ENCODE measurements around the gene AJM1.

The AJM1 gene

DNA sequence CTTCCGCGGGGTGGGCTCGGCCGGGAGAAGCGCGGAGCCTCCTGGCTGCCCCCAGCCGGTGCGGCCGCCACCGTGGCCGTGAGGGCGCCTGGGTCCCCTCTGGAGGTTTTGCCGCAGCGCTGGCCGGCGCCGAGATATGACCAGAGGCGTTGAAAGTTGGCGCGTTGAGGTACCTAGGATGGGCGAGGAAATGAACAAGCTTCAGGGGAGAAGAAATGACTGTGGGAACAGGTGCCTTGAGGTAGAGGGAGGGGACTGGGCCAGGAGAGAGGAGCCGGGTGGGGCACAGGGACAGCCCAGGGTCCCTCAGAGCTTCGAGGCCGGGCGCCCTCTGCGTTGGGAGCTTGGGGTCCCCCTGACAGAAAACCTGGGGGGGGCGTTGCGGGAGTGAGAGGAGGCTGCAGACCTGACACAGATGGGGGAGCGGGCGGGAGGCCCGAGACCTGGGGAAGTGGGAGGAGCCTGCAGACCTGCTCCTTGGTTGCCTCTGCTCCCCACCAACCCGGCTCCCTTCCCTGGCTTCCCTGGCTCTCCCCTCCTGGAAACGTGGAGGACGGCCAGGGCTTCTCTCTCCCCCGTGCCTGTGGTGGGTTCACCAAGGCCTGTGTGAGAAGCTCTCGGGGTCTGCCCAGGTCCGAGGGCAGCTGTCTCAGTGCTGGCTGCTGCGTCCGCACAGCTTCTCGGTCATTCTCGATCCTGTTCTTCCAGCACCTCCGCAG lies 20.3 kb upstream of the AJM1 start:
- ChIA-PET CTCF (interaction anchor here (1.2 to 4.0 kb wide), 2 partner anchors 9 to 20 kb away, joined by 3 to 26 read pairs; partner anchors contain the start of gene AJM1), POLR2A (no interaction called here)
- no peak for DNase-seq (ENCODE audit: extremely low spot score)
- TF ChIP-seq, protein P1, sequence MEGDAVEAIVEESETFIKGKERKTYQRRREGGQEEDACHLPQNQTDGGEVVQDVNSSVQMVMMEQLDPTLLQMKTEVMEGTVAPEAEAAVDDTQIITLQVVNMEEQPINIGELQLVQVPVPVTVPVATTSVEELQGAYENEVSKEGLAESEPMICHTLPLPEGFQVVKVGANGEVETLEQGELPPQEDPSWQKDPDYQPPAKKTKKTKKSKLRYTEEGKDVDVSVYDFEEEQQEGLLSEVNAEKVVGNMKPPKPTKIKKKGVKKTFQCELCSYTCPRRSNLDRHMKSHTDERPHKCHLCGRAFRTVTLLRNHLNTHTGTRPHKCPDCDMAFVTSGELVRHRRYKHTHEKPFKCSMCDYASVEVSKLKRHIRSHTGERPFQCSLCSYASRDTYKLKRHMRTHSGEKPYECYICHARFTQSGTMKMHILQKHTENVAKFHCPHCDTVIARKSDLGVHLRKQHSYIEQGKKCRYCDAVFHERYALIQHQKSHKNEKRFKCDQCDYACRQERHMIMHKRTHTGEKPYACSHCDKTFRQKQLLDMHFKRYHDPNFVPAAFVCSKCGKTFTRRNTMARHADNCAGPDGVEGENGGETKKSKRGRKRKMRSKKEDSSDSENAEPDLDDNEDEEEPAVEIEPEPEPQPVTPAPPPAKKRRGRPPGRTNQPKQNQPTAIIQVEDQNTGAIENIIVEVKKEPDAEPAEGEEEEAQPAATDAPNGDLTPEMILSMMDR (IDR thresholded peaks at IDR 0.05; ENCODE audit: control extremely low read depth, extremely low read depth, low read depth, missing control alignments): no peak

DNA sequence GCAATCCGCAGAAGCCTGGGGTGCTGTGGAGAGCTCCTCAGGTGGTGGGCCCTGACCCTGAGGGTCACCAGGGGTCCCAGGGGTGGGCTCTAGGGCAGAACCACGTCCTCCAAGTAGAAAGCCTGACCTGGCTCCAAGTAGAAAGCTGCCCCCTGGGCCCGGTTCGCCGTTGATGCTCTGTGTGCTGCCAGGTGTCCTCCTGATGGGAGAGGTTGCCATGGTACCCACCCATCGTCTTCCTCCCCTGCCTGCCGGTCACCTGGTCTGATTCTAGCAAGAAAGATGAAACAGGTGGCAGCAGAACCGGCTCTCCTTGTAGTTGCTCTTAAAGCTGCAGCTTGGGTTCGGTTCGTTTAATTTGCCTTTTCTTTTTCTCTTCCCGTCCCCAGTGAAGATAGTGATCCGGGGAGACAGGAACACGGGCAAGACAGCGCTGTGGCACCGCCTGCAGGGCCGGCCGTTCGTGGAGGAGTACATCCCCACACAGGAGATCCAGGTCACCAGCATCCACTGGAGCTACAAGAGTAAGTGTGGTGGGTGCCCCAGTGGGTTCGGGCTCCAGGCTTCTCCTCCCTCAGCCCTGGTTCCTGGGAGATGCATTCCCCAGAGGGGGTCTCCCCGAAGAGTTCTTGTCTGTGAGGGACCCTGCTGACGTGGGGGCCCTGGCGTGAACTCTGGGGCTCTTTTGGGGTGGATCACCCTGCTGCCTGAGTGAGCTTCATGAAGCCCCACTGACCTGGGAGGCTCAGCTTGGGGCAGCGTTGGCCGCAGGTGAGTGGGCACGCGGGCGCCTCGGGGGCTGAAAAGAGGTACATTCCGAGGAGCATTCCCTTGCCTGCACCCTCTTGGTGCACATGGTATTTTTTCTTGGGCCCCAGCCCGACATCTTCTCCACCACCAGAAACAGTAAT lies 18.9 kb upstream of the AJM1 start:
- no peak for DNase-seq (ENCODE audit: extremely low spot score)
- ChIA-PET CTCF (interaction anchor here (1.2 to 4.0 kb wide), 3 partner anchors 10 to 31 kb away, joined by 3 to 26 read pairs (median 3); partner anchors contain the start of gene AJM1), POLR2A (no interaction called here)
- TF ChIP-seq, protein P1 (IDR thresholded peaks at IDR 0.05; ENCODE audit: control extremely low read depth, extremely low read depth, low read depth, missing control alignments): no peak

DNA sequence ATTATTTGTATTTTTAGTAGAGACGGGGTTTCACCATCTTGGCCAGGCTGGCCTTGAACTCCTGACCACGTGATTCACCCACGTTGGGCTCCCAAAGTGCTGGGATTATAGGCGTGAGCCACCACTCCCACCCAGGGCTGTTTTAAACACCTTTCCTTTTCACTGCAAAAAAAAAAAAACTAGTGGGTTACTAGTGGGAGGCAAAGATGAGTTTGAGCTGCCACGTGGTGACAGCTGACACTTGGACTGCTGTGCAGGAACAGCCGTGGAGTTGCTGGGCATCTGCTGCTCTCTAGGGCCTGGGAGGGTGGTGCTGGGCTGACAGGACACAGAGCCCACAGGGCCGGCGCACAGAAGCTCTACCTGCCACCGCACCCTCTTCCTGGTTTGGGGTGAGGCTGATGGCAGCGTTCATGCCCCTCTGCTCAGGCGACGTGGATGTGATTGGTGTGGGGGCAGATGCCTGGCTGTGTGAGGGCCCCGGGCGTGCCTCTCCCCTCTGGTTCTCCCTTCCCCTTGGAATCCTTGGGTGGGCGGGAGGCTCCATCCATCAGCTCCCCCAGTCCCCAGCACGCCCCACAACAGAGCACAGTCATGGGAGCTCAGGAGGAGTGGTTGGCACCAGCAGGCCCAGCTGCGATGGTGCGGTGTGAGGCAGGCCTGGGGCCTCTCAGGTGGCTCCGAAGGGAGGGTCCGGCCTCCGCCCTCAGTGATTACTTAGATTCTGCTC lies 17.6 kb upstream of the AJM1 start:
- POLR2A ChIA-PET: interaction anchor here (0.6 kb wide), 1 partner anchor 56 kb away, joined by 3 read pairs; no protein-coding TSS in a partner anchor
- CTCF ChIA-PET: interaction anchor here (4.0 kb wide), 1 partner anchor 17 kb away, joined by 26 read pairs; the partner anchor contains the start of gene AJM1
- TF ChIP-seq, protein P1 (IDR thresholded peaks at IDR 0.05; ENCODE audit: control extremely low read depth, extremely low read depth, low read depth, missing control alignments): no peak
- DNase-seq (ENCODE audit: extremely low spot score): no peak

DNA sequence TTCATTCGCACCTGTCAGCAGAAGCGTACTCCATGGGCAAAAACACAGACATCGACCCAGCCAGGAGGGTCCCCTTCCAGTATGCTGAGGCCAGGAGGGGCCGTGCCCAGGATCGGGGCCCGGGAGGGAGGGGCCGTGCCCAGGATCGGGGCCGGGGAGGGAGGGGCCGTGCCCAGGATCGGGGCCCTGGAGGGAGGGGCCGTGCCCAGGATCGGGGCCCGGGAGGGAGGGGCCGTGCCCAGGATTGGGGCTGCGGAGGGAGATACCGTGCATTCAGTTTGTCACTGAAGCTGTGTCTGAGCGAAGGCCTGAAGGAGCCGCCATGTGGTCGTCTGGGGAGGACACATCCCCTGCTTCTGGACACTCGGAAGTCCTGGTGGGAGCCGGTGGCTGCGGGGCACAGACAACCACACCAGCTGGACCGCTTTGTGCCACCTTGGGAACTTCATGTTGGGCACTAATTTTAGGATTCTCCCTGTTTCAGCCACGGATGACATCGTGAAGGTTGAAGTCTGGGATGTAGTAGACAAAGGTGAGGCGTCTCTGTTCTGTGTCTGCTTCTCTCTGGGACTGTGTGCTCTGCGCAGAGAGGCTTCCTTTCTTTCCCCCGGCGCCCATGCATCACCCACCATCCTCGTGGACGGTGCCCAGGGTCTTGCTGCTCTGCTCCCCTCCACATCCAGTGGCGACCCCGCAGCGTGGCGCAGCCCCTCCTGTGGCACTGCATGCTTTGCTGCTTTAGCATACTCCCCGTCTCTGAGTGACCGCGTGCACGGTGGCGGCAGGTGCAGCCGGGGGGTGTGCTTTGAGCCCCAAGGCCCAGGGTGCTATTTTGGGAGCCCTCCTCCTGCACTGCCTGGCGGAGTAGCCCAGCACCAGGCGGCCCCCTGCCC lies 16.7 kb upstream of the AJM1 start:
- TF ChIP-seq, protein P1 (IDR thresholded peaks at IDR 0.05; ENCODE audit: control extremely low read depth, extremely low read depth, low read depth, missing control alignments): no peak
- POLR2A ChIA-PET: no interaction called here
- no peak for DNase-seq (ENCODE audit: extremely low spot score)
- CTCF ChIA-PET: interaction anchor here (1.2 to 4.0 kb wide), 2 partner anchors 16 to 17 kb away, joined by 4 to 26 read pairs; partner anchors contain the start of gene AJM1

DNA sequence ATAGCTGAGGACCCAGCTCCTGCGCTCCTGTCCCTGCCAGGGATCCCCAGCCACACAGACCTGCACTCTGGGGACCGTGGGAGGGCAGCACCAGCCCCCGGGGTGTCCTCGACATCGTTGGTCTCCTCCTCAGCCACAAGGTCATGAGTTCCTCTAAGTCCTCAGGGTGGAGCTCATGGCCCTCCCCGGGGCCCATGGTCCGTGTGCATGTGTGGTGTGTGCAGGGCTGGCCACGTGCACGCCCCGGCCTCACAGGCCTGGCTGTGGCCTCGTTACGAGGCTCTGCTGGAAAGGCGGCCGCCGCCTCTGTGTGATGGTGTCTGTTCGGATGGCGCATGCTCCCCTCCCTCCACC lies 16.1 kb upstream of the AJM1 start:
- CTCF ChIA-PET: interaction anchor here (1.2 kb wide), 1 partner anchor 15 kb away, joined by 4 read pairs; the partner anchor contains the start of gene AJM1
- DNase-seq (ENCODE audit: extremely low spot score): peak; percentile 9
- TF ChIP-seq, protein P1 (IDR thresholded peaks at IDR 0.05; ENCODE audit: control extremely low read depth, extremely low read depth, low read depth, missing control alignments): no peak
- POLR2A ChIA-PET: no interaction called here
